Stomach (tissue), 9 donors: ENCODE measurements around the gene DCTPP1. TPM values are rescaled to one million over a fixed set of nuclear protein-coding genes. Genes with fewer than 3 reads are reported as not detected.

Experiments
- DNase-seq, 2 donors: peaks; one replicate each; pipeline versions ENCODE4 v3.0.0 to v3.0.0-alpha.2; 2013 to 2019
- H3K27ac ChIP-seq, 5 donors: fragments of 200-600 bp in 4 of 5; sonication (generic) in 4 of 5; one replicate each; pipeline ENCODE4 v1.5.1; 2013 to 2019; ENCODE audit warnings: mild to moderate bottlenecking in 1 of 5, moderate library complexity in 1 of 5
- H3K27me3 ChIP-seq, 3 donors: fragments of 200-600 bp; sonication (generic); one replicate each; pipeline ENCODE4 v1.5.1; 2017 to 2019; ENCODE audit warnings: mixed run types in 1 of 3
- H3K36me3 ChIP-seq, 4 donors: fragments of 200-600 bp; sonication (generic); 1 replicate in 3 of 4; 2 replicates in 1 of 4; pipeline ENCODE4 v1.5.1; 2016 to 2019
- H3K4me1 ChIP-seq, 4 donors: fragments of 200-600 bp; sonication (generic); one replicate each; pipeline ENCODE4 v1.5.1; 2016 to 2019
- H3K4me3 ChIP-seq, 4 donors: fragments of 200-600 bp; sonication (generic) in 3 of 4; one replicate each; pipeline ENCODE4 v1.5.1; 2016 to 2019; ENCODE audit warnings: mild to moderate bottlenecking in 1 of 4
- H3K9me3 ChIP-seq, 4 donors: fragments of 200-600 bp; sonication (generic); one replicate each; pipeline ENCODE4 v1.5.1; 2016 to 2019
- EP300 ChIP-seq: sonication (generic); formaldehyde crosslinking; IDR thresholded peaks from one replicate; pipeline ENCODE4 v1.6.1; 2017; ENCODE audit warnings: antibody characterized with exemption
- POLR2A ChIP-seq, 4 donors: fragments of 450-650 bp; IDR thresholded peaks; one replicate each; pipeline ENCODE4 v1.6.1; 2016; ENCODE audit warnings: antibody characterized with exemption in 4 of 4, control low read depth in 2 of 4, mild to moderate bottlenecking in 1 of 4, moderate library complexity in 1 of 4
- POLR2AphosphoS5 ChIP-seq, 3 donors: sonication (generic); formaldehyde crosslinking; IDR thresholded peaks; one replicate each; pipeline ENCODE4 v1.6.1; 2016; ENCODE audit warnings: antibody characterized with exemption in 3 of 3
- WGBS, 5 donors: extraction: QIAGEN DNeasy Blood & Tissue Kit in 3 of 5; methylation state at CpG; one replicate each; pipeline versions ENCODE4 v1.1.5 to v1.1.7; 2013 to 2018; 5-methylcytosine and 5-hydroxymethylcytosine counted together
- intact Hi-C: fragments of 100-400 bp; cut with DNase I; formaldehyde crosslinking; loops from one replicate; pipeline ENCODE4 v1.15.1; 2023; ENCODE audit warnings: low total_unique reads
- polyA plus RNA-seq, 3 donors: library from polyadenylated mRNA; stranded (reverse); fragments of 200-250 nt; gene quantifications; one replicate each; pipeline ENCODE4 v1.2.3, GENCODE V29; 2013
- total RNA-seq, 5 donors: library from RNA; depleted of rRNA; stranded (reverse); fragments of >200 nt; gene quantifications; one replicate each; pipeline versions ENCODE4 v1.1.0 to v1.2.3, GENCODE V29; 2014 to 2016
- TF ChIP-seq, protein P1 (sequence below), 7 experiments: fragments of 450-650 bp in 4 of 7; fragments of 200-600 bp in 3 of 7; sonication (generic) in 3 of 7; IDR thresholded peaks; one replicate each; pipeline ENCODE4 v1.5.1; 2016 to 2019; ENCODE audit warnings: antibody characterized with exemption in 7 of 7, control low read depth in 2 of 7, mild to moderate bottlenecking in 1 of 7
- donor health status: healthy with polysubstance abuse.
- donor health status: Bipolar disorder and iron deficiency.
- donor health status: healthy.

The DCTPP1 gene
- total and polyA plus RNA-seq, 8 donors, result 15.5 to 50.2 (median 35.9) TPM; not detected in 1

DNA sequence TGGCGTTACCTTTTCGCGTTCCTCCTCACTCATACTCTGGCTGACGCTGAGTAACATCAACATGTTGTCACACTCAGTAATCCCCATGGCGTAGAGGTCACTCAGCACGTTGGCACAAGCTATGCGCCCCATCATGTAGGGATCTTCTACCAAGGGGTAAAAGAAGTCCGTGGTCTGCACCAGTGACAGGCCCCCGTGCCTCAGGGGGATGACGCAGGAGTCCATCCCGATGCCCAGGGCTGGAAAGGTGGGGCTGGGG is 15.2 kb upstream of the DCTPP1 start:
- peak overlapping the region; percentile 73 to 99 (median 88) for H3K4me3 ChIP-seq
- DNase-seq, result no peak
- H3K27me3 ChIP-seq, result no peaks in the 10 kb centered on the region
- peaks cover 3 to 18% (median 11%) of the 10 kb centered on the region in 4 donors for H3K36me3 ChIP-seq
- peak overlapping the region; percentile 95 to 99 (median 98) for H3K27ac ChIP-seq
- H3K4me1 ChIP-seq, result peaks cover 19 to 51% (median 44%) of the 10 kb centered on the region in 4 donors
- no peak for TF ChIP-seq EP300
- TF ChIP-seq, protein P1, sequence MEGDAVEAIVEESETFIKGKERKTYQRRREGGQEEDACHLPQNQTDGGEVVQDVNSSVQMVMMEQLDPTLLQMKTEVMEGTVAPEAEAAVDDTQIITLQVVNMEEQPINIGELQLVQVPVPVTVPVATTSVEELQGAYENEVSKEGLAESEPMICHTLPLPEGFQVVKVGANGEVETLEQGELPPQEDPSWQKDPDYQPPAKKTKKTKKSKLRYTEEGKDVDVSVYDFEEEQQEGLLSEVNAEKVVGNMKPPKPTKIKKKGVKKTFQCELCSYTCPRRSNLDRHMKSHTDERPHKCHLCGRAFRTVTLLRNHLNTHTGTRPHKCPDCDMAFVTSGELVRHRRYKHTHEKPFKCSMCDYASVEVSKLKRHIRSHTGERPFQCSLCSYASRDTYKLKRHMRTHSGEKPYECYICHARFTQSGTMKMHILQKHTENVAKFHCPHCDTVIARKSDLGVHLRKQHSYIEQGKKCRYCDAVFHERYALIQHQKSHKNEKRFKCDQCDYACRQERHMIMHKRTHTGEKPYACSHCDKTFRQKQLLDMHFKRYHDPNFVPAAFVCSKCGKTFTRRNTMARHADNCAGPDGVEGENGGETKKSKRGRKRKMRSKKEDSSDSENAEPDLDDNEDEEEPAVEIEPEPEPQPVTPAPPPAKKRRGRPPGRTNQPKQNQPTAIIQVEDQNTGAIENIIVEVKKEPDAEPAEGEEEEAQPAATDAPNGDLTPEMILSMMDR (IDR thresholded peaks at IDR 0.05), result no peak
- no peak for TF ChIP-seq POLR2A (IDR thresholded peaks at IDR 0.05)
- no peak for TF ChIP-seq POLR2AphosphoS5 (IDR thresholded peaks at IDR 0.05)
- intact Hi-C loops, result no loop called here
- no peaks in the 10 kb centered on the region for H3K9me3 ChIP-seq
- 23 to 28% (median 25%) methylated on average over 10 to 11 of the region's 11 CpGs for WGBS, 5 donors

DNA sequence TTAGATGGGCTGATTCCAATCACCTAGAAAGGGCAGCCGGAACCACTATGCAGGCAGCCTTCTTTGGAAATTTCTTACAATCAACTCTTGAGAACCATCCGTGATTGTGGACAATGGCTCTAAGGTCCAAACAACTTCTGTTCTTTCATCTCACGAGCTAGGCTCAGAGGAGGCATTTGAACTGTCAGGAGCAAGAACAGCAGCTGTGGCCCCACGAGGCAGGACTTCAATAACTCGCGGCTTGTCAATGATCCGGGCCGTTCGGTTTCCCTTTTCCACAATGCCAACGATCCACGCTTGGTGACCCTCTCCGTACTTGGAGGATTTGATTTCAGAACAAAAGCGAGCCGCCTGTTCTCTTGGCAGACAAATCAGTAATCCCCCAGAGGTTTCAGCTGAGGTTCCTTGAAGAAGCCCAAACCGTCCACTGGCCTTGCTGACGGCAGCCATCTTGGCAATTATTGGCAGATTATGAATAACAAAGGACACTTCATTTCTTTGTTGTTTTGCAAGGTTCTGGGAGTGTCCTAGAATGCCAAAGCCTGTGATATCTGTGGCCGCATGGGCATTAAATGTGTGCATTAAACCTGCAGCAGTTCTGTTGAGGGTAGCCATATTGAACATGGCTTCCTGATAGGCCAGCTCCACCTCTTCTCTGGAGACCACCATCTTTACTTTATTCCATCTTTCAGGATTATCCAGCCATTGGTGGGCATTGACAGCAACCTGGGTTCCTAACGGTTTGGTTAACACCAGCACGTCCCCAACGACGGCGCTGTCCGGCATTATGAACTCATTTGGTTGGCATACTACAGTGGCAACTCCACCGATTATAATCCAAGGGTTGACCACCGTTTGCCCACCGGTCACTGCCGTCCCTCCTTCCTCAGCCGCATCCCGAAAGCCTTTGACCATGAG is 14.7 kb upstream of the DCTPP1 start:
- Histone ChIP-seq H3K27ac (peak overlapping the region in 4 of 5 donors; percentile 96 to 99 (median 98)), H3K4me3 (peak overlapping the region; percentile 73 to 99 (median 88)), H3K4me1 (peaks cover 19 to 51% (median 44%) of the 10 kb centered on the region in 4 donors), H3K27me3 (no peaks in the 10 kb centered on the region), H3K36me3 (peaks cover 3 to 18% (median 11%) of the 10 kb centered on the region in 4 donors), H3K9me3 (no peaks in the 10 kb centered on the region)
- DNase-seq, result no peak
- no peak for TF ChIP-seq POLR2A (IDR thresholded peaks at IDR 0.05)
- TF ChIP-seq POLR2AphosphoS5 (IDR thresholded peaks at IDR 0.05), result no peak
- 87 to 89% (median 89%) methylated on average over 29 of the region's 29 CpGs for WGBS, 5 donors
- intact Hi-C loops, result no loop called here

DNA sequence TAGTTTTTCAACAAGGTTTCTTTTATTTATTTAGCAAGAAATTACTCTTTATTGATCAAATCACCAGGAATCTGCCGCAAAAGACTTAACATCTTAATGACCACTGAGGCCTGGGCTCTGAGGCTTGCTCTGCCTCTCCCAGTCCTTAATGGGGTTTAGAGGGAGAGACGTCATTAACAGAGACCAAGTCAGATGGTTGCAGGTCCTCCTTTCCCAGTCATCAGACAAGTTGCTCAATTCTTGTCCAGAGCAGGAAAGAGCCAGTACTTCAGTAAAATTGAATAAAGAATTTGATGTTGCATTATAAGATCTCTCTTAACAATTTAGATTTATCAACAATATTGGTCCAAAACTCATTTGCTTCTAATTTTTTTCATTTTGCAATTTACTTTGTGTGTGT is 13.8 kb upstream of the DCTPP1 start:
- Histone ChIP-seq H3K4me1 (peaks cover 19 to 51% (median 44%) of the 10 kb centered on the region in 4 donors), H3K27me3 (no peaks in the 10 kb centered on the region), H3K9me3 (no peaks in the 10 kb centered on the region), H3K4me3 (peak overlapping the region in 1 of 4 donors; percentile 89), H3K36me3 (peaks cover 3 to 18% (median 11%) of the 10 kb centered on the region in 4 donors), H3K27ac (no peak overlapping the region)
- WGBS, 5 donors, result 74 to 91% (median 86%) methylated on average over 2 of the region's 2 CpGs
- intact Hi-C loops, result no loop called here
- TF ChIP-seq, protein P1 (IDR thresholded peaks at IDR 0.05), result no peak
- TF ChIP-seq POLR2AphosphoS5 (IDR thresholded peaks at IDR 0.05), result no peak
- TF ChIP-seq EP300, result no peak
- no peak for TF ChIP-seq POLR2A (IDR thresholded peaks at IDR 0.05)
- DNase-seq, result no peak

DNA sequence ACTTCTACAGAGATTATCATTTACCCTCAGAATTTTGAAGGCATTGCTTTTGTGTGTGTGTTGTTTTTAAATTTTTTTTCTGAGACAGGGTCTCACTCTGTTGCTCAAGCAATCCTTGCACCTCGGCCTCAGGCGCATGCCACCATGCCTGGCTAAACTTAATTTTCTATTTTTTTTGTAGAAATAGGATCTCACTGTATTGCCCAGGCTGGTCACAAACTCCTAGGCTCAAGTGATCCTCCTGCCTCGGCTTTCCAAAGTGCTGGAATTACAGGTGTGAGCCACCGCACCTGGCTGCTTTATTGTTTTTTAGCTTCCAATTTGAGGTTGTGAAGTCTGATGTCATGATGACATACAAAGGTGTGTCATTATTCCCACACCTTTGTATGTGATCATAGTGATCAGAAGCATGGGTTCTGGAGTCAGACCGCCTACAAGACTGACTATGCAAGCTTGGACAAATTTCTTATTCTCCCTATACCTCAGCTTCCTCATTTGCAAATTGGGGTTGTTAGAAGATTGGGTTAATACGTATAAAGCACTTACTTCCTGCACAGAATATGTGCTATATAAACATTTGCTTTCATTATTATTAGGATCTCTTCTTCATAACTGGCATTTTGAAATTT is 10.0 kb upstream of the DCTPP1 start:
- DNase-seq, result no peak
- H3K27me3 ChIP-seq, result no peaks in the 10 kb centered on the region
- no peak overlapping the region for H3K4me3 ChIP-seq
- TF ChIP-seq, protein P1 (IDR thresholded peaks at IDR 0.05), result no peak
- TF ChIP-seq EP300, result no peak
- TF ChIP-seq POLR2AphosphoS5 (IDR thresholded peaks at IDR 0.05), result no peak
- TF ChIP-seq POLR2A (IDR thresholded peaks at IDR 0.05), result no peak
- H3K4me1 ChIP-seq, result peaks cover 11 to 31% (median 23%) of the 10 kb centered on the region in 4 donors
- H3K27ac ChIP-seq, result no peak overlapping the region
- 75 to 83% (median 79%) methylated on average over 6 of the region's 6 CpGs for WGBS, 5 donors
- peaks cover 3 to 18% (median 11%) of the 10 kb centered on the region in 4 donors for H3K36me3 ChIP-seq
- intact Hi-C loops, result loop anchor here (10.0 kb wide), 1 partner anchor 85 kb away; the partner anchor contains the start of gene ZNF768
- no peaks in the 10 kb centered on the region for H3K9me3 ChIP-seq
